Raji (cell line): ENCODE data around the gene PTPRCAP.

Experiments
- POLR2A ChIP-seq: IDR thresholded peaks from 2 replicates; pipeline ENCODE4 v1.6.1; 2011; ENCODE audit warnings: low read depth, low read length, control low read depth; ENCODE audit not compliant: insufficient read depth

PTPRCAP gene

GRCh38 chr11:67437082-67437808 lies at the start of gene PTPRCAP:
Gene PTPRCAP (minus strand): TSS chr11:67437682. CDS start chr11:67437619, 63 bp downstream.
- peak; percentile 95 for TF ChIP-seq POLR2A

DNA sequence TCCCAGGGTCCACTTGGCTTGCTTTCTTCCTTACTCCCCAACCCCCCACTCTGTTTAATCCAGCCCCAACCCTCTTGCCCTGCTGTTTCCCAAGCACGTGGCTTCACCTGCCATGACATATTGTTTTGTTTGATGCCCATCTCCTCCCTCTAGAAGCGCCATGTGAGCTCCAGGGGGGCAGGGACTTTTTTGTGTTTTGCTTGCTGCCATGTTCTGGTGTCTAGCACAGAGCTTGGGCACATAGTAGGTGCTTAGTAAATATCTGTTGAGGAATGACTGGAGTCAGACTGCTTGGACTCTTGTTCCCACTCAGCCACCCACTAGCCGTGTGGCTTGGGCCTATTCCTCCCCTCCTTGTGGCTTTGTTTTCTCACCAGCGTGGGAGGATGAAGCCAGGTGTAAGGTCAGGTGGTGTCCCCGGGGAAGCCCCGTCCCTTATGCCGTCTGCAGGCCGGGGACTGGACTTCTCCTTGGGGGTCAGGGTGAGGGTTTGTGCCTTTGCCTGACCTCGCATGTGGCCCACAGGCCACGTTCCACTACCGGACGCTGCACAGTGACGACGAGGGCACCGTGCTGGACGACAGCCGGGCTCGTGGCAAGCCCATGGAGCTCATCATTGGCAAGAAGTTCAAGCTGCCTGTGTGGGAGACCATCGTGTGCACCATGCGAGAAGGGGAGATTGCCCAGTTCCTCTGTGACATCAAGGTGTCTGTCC lies 49.2 kb upstream of the PTPRCAP start:
- no peak; the same call in 1 of the 2 replicates for TF ChIP-seq POLR2A

DNA sequence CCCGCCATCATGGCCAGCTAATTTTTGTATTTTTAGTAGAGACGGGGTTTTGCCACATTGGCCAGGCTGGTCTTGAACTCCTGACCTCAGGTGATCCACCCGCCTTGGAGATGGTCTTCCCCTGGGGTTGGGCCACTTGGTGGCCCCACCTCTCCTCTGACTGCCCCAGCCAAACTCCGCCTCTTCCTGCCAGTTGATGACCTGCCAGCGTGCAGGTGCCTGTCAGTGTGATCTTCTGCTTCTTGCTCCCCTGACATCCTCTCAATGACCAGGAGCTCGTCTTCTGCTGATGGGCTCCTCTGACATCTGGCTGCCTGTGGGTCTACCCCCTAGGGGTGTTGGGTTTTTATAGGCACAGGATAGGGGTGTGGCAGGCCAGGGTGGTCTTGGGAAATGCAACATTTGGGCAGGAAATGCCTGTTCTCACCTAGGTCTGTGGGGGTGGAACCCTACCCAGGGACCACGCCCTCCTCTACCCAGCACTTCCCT lies 48.4 kb upstream of the PTPRCAP start:
- TF ChIP-seq POLR2A, result peak; percentile 99

GRCh38 chr11:67484847-67485311 lies 47.4 kb upstream of the PTPRCAP start:
- peak; percentile 89 for TF ChIP-seq POLR2A

- peak; percentile 53 for TF ChIP-seq POLR2A
Observed at GRCh38 chr11:67483831-67484665, 46.6 kb upstream of the PTPRCAP start.

- TF ChIP-seq POLR2A, result peak; percentile 68
Observed at GRCh38 chr11:67482827-67483798, 45.6 kb upstream of the PTPRCAP start, which contains the start of gene AIP. Gene AIP (plus strand): TSS chr11:67483026. CDS start chr11:67483159, 133 bp downstream.

DNA sequence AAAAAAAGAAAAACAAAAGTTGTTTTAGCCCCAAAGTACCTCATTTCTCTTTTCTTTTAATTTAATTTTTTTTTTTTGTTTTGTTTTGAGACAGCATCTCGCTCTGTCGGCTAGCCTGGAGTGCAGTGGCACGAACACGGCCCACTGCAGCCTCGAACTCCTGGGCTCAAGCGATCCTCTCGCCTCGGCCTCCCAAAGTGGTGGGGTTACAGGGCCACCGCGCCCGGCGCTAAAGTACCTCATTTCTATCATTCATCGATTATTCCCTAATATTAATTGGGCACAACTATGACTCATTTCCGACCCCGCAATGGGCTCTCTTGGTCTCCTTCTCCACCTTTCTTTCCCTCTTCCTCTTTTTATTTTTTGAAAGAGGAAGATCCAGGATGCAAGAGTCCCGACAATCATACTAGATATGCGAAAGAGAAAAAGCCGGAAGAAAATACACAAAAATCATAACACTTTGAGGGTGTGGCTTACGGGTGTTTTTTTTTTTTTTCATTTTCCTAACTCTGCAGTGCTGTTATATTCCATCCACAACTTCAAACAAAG lies 44.9 kb upstream of the PTPRCAP start:
- no peak for TF ChIP-seq POLR2A

DNA sequence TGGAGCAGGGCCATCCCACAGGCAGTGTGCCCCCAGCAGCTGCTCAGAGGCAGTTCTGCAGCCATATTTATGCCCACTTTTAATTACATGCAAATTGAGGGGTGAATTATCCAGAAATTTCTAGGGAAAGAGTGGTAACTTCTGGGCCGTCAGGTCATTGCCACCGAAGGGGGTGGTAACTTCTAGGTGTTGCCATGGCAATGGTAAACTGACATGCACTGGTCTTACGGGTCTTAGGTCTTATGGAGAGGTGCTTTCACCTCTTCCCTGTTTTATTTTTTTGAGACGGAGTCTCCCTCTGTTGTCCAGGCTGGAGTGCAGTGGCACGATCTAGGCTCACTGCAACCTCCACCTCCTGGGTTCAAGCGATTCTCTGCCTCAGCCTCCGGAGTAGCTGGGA lies 35.4 kb upstream of the PTPRCAP start:
- TF ChIP-seq POLR2A, result no peak

DNA sequence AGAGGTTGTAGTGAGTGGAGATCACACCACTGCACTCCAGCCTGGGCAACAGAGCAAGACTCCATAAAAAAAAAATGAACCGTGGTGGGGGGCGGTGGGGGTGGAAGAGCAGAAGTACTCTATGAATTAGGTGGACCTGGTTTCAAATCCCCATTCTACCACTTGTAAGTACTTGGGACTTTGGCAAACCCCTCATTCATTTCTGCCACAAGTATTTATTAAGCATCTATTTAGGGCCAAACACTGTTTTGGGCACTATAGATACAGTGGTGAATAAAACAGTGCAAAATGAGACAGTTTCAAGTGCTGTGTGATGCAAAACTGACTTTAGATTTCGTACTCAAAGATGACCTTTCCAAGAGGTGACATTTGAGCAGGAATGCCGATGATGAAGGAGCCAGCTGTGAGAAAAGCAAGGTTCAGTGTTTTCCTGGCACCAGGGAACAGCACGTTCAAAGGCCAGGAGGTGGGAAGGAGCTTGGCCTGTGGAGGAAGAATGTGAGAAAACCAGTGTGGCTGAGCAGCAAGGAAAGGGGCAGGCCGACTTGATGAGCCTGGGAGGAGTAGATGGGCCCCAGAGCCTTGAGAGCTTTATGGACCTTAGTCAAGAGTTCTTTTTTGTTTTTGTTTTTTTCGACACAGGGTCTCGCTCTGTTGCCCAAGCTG lies 33.0 kb upstream of the PTPRCAP start:
- no peak for TF ChIP-seq POLR2A

GRCh38 chr11:67469508-67469811 lies 32.0 kb upstream of the PTPRCAP start:
- TF ChIP-seq POLR2A, result no peak

GRCh38 chr11:67468759-67469507 lies 31.5 kb upstream of the PTPRCAP start, which contains the start of gene TMEM134:
Gene TMEM134 (minus strand): TSS chr11:67469251. CDS start chr11:67469192, 59 bp downstream.
- TF ChIP-seq POLR2A, result peak; percentile 87

DNA sequence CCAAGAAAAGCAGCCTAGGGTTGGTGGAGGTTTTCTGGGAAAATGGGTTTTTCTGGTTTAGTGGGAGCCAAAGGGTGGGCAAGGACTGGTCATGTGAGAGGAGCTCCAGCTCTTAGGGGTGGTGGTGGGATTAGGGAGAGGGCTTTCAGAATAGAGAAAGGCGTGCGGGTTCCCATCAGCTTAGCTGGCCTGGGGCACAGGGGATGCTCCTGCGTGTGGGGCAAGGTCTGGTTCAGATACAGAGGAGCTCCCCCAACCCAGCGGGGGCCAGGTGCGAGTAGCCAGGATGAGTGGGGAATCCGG lies 30.9 kb upstream of the PTPRCAP start:
- TF ChIP-seq POLR2A, result no peak

DNA sequence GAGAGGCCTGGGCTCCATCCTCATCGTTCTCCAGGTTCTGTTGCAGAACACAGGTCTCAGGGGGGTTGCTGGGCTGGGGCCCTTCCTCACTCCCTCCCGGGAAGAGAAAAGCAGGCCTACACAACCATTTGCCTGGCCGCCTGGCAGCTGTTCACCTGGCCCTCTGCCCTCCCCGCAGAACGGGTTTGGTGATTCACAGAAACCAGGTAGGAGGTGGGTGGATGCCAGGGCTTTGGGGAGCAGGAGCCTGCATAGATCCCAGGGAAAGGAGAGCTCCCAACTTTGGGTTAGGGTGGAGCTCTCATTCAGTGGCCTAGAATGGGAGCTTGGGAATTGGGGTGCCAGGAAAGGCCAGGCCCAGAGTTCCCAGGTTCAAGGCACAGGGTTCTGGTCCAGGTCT lies 30.6 kb upstream of the PTPRCAP start:
- TF ChIP-seq POLR2A, result no peak; the same call in 1 of the 2 replicates
